T-helper 1 cell treated with Interleukin-12 subunit alpha and Interleukin-12 subunit beta and Interleukin-4 antibody, amounts not matched to agents 30 ng/mL and 1 ng/mL, for 36 hours (primary cell): ENCODE results near the gene LCORL. TPM values are rescaled to one million over a fixed set of nuclear protein-coding genes. Genes with fewer than 3 reads are reported as not detected.

ENCODE experiments used
- intact Hi-C: fragments of 100-400 bp; cut with micrococcal nuclease; formaldehyde crosslinking; loops from one replicate; pipeline ENCODE4 v1.15.1; 2024
- total RNA-seq: library from RNA; stranded (reverse); gene quantifications from 2 replicates; pipeline ENCODE4 v1.2.3, GENCODE V29; 2022

Gene LCORL
- total RNA-seq, 1 donor from 2014 or later, result 9.6 TPM

GRCh38 chr4:17939054-17939453 lies 82.5 kb downstream of the LCORL start:
- intact Hi-C loops, result no loop called here

GRCh38 chr4:17934286-17934685 lies 87.3 kb downstream of the LCORL start:
- intact Hi-C loops, result loop anchor here (1.0 to 2.0 kb wide), 2 partner anchors 433 to 659 kb away; no protein-coding TSS in a partner anchor

- intact Hi-C loops, result no loop called here
These were observed 88.4 kb downstream of the LCORL start for GRCh38 chr4:17933126-17933525.

GRCh38 chr4:17932041-17932440 lies 89.5 kb downstream of the LCORL start:
- intact Hi-C loops, result no loop called here

- intact Hi-C loops, result no loop called here
These were observed 91.3 kb downstream of the LCORL start for GRCh38 chr4:17930256-17930655.

- intact Hi-C loops, result no loop called here
These were observed 97.4 kb downstream of the LCORL start for GRCh38 chr4:17924189-17924588.

- intact Hi-C loops, result no loop called here
These were observed 100.1 kb downstream of the LCORL start for GRCh38 chr4:17921451-17921850.

- intact Hi-C loops, result no loop called here
These were observed 100.9 kb downstream of the LCORL start for GRCh38 chr4:17920681-17921080.

- intact Hi-C loops, result no loop called here
These were observed 106.1 kb downstream of the LCORL start for GRCh38 chr4:17915439-17915838.

GRCh38 chr4:17912011-17912410 lies 109.5 kb downstream of the LCORL start:
- intact Hi-C loops, result no loop called here

GRCh38 chr4:17911608-17912007 lies 109.9 kb downstream of the LCORL start:
- intact Hi-C loops, result no loop called here

- intact Hi-C loops, result no loop called here
These were observed 123.0 kb downstream of the LCORL start for GRCh38 chr4:17898553-17899055.

GRCh38 chr4:17895481-17895880 lies 126.1 kb downstream of the LCORL start:
- intact Hi-C loops, result no loop called here

GRCh38 chr4:17894421-17894820 lies 127.1 kb downstream of the LCORL start:
- intact Hi-C loops, result no loop called here

- intact Hi-C loops, result no loop called here
These were observed 131.9 kb downstream of the LCORL start for GRCh38 chr4:17889692-17890091.

GRCh38 chr4:17884511-17884910 lies 137.0 kb downstream of the LCORL start:
- intact Hi-C loops, result no loop called here

GRCh38 chr4:17884063-17884462 lies 137.5 kb downstream of the LCORL start:
- intact Hi-C loops, result no loop called here

GRCh38 chr4:17877661-17878060 lies 143.9 kb downstream of the LCORL start:
- intact Hi-C loops, result no loop called here

- intact Hi-C loops, result no loop called here
These were observed 144.6 kb downstream of the LCORL start for GRCh38 chr4:17876943-17877342.

- intact Hi-C loops, result no loop called here
These were observed 146.0 kb downstream of the LCORL start for GRCh38 chr4:17875402-17876070.

GRCh38 chr4:17869327-17869726 lies 152.2 kb downstream of the LCORL start:
- intact Hi-C loops, result no loop called here

GRCh38 chr4:17867276-17867675 lies 154.3 kb downstream of the LCORL start:
- intact Hi-C loops, result no loop called here

- intact Hi-C loops, result no loop called here
These were observed 154.7 kb downstream of the LCORL start for GRCh38 chr4:17866810-17867209.
